Peyer's patch (tissue), 4 donors: Measurements from ENCODE around the gene SHISA8.

Source experiments
- POLR2A ChIP-seq, 2 donors: fragments of 450-650 bp; IDR thresholded peaks; one replicate each; pipeline ENCODE4 v1.5.1; 2017; ENCODE audit warnings: antibody characterized with exemption in 2 of 2, mild to moderate bottlenecking in 2 of 2, moderate library complexity in 2 of 2
- TF ChIP-seq, protein P1 (sequence below), 6 experiments: fragments of 450-650 bp in 4 of 6; fragments of 200-600 bp in 2 of 6; sonication (generic) in 1 of 6; IDR thresholded peaks; one replicate each; pipeline ENCODE4 v1.5.1; 2017 to 2019; ENCODE audit warnings: antibody characterized with exemption in 6 of 6, mild to moderate bottlenecking in 3 of 6, moderate library complexity in 1 of 6

- TF ChIP-seq, protein P1, sequence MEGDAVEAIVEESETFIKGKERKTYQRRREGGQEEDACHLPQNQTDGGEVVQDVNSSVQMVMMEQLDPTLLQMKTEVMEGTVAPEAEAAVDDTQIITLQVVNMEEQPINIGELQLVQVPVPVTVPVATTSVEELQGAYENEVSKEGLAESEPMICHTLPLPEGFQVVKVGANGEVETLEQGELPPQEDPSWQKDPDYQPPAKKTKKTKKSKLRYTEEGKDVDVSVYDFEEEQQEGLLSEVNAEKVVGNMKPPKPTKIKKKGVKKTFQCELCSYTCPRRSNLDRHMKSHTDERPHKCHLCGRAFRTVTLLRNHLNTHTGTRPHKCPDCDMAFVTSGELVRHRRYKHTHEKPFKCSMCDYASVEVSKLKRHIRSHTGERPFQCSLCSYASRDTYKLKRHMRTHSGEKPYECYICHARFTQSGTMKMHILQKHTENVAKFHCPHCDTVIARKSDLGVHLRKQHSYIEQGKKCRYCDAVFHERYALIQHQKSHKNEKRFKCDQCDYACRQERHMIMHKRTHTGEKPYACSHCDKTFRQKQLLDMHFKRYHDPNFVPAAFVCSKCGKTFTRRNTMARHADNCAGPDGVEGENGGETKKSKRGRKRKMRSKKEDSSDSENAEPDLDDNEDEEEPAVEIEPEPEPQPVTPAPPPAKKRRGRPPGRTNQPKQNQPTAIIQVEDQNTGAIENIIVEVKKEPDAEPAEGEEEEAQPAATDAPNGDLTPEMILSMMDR (IDR thresholded peaks at IDR 0.05) = no peak
- no peak for TF ChIP-seq POLR2A (IDR thresholded peaks at IDR 0.05)
Measured at GRCh38 chr22:41920271-41920976, 5.5 kb upstream of the SHISA8 start.
